IMR-90 (cell line): Measurements from ENCODE around the gene ASPN.

Experiments used
- FOS ChIP-seq: fragments of 150-350 bp; IDR thresholded peaks from 2 replicates; pipeline ENCODE4 v1.6.1; 2016; ENCODE audit warnings: low read depth, low read length
- MAZ ChIP-seq: IDR thresholded peaks from 2 replicates; pipeline ENCODE4 v1.6.1; 2012; ENCODE audit warnings: low read depth, mild to moderate bottlenecking, low read length, improper control_type of control experiment, moderate library complexity, borderline replicate concordance
- MXI1 ChIP-seq: IDR thresholded peaks from 2 replicates; pipeline ENCODE4 v1.6.1; 2012; ENCODE audit warnings: low read depth, mild to moderate bottlenecking, low read length, moderate library complexity, borderline replicate concordance
- POLR2A ChIP-seq: IDR thresholded peaks from 2 replicates; pipeline ENCODE4 v1.6.1; 2012; ENCODE audit warnings: mild to moderate bottlenecking, low read depth, low read length
- RFX5 ChIP-seq: IDR thresholded peaks from 2 replicates; pipeline ENCODE4 v1.8.0; 2012; ENCODE audit warnings: low read depth, mild to moderate bottlenecking, low read length, moderate library complexity
- SMC3 ChIP-seq: fragments of 150-350 bp; IDR thresholded peaks from 2 replicates; pipeline ENCODE4 v1.6.1; 2016; ENCODE audit warnings: low read depth, mild to moderate bottlenecking, antibody characterized with exemption, low read length, moderate library complexity
- TF ChIP-seq, protein P1 (sequence below): conservative IDR thresholded peaks from 2 replicates; pipeline ENCODE4 v1.5.1; 2012; ENCODE audit warnings: mild to moderate bottlenecking, low read depth, low read length, improper control_type of control experiment

DNA sequence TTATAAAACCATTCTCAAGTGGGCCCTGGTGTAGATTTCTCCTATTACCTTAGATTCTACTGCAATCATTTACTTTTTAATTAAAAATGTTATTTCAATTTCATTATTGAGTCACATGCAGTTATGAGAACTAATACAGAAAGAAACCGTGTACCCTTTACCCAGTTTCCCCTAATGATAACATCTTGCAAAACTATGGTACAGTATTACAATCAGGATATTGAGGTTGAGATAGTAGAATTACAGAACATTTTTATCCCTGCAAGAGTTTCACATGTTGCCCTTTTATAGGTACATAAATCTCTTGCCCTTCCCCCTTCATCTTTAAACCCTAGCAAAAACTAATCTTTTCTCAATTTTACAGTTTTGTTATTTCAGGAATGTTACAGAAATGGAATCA, 47.0 kb downstream of the ASPN start:
- TF ChIP-seq, protein P1, sequence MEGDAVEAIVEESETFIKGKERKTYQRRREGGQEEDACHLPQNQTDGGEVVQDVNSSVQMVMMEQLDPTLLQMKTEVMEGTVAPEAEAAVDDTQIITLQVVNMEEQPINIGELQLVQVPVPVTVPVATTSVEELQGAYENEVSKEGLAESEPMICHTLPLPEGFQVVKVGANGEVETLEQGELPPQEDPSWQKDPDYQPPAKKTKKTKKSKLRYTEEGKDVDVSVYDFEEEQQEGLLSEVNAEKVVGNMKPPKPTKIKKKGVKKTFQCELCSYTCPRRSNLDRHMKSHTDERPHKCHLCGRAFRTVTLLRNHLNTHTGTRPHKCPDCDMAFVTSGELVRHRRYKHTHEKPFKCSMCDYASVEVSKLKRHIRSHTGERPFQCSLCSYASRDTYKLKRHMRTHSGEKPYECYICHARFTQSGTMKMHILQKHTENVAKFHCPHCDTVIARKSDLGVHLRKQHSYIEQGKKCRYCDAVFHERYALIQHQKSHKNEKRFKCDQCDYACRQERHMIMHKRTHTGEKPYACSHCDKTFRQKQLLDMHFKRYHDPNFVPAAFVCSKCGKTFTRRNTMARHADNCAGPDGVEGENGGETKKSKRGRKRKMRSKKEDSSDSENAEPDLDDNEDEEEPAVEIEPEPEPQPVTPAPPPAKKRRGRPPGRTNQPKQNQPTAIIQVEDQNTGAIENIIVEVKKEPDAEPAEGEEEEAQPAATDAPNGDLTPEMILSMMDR, result no peak
- TF ChIP-seq POLR2A (no peak), RFX5 (no peak), MAZ (no peak), FOS (no peak), SMC3 (no peak), MXI1 (no peak)
